Heart left ventricle (tissue), 16 donors: ENCODE measurements around the gene SMPDL3B. TPM values are rescaled to one million over a fixed set of nuclear protein-coding genes. Genes with fewer than 3 reads are reported as not detected.

Source experiments
- ATAC-seq, 4 donors: fragments of 200-7000 bp; cut with Tn5 transposase; one replicate each; pipeline ENCODE4 v1.9.1; 2020 to 2022; ENCODE audit warnings: moderate library complexity in 4 of 4, mild to moderate bottlenecking in 3 of 4, moderate number of reproducible peaks in 1 of 4
- DNase-seq, 5 donors: peaks; one replicate each; pipeline ENCODE4 v3.0.0-alpha.2; 2020
- H3K27ac ChIP-seq, 12 donors: fragments of 200-600 bp; sonication (generic) in 4 of 12; one replicate each; pipeline versions ENCODE4 v1.5.0 to v1.8.0; 2016 to 2022; ENCODE audit warnings: mild to moderate bottlenecking in 2 of 12
- H3K27me3 ChIP-seq, 9 donors: fragments of 200-600 bp; sonication (generic) in 2 of 9; one replicate each; pipeline versions ENCODE4 v1.5.1 to v1.8.0; 2016 to 2022; ENCODE audit warnings: mild to moderate bottlenecking in 3 of 9
- H3K36me3 ChIP-seq, 9 donors: fragments of 200-600 bp; sonication (generic) in 2 of 9; one replicate each; pipeline versions ENCODE4 v1.5.0 to v1.8.0; 2018 to 2022; ENCODE audit warnings: mild to moderate bottlenecking in 2 of 9
- H3K4me1 ChIP-seq, 12 donors: fragments of 200-600 bp; sonication (generic) in 4 of 12; one replicate each; pipeline versions ENCODE4 v1.5.0 to v1.8.0; 2016 to 2022; ENCODE audit warnings: mild to moderate bottlenecking in 3 of 12
- H3K4me3 ChIP-seq, 12 donors: fragments of 200-600 bp; sonication (generic) in 4 of 12; one replicate each; pipeline versions ENCODE4 v1.5.0 to v1.8.0; 2017 to 2022; ENCODE audit warnings: mild to moderate bottlenecking in 9 of 12, moderate library complexity in 4 of 12
- H3K9me3 ChIP-seq, 12 donors: fragments of 200-600 bp; sonication (generic) in 4 of 12; one replicate each; pipeline versions ENCODE4 v1.5.0 to v1.8.0; 2016 to 2022; ENCODE audit warnings: mild to moderate bottlenecking in 1 of 12
- POLR2A ChIP-seq, 2 donors: fragments of 450-650 bp; IDR thresholded peaks; one replicate each; pipeline ENCODE4 v1.6.1; 2017; ENCODE audit warnings: antibody characterized with exemption in 2 of 2, mild to moderate bottlenecking in 2 of 2, moderate library complexity in 2 of 2
- WGBS, 4 donors: extraction: QIAGEN DNeasy Blood & Tissue Kit in 2 of 4; methylation state at CpG; one replicate each; pipeline versions ENCODE4 v1.1.5 to v1.1.7; 2013 to 2018; 5-methylcytosine and 5-hydroxymethylcytosine counted together
- intact Hi-C, 10 donors: fragments of 100-400 bp; cut with DNase I; formaldehyde crosslinking; loops; one replicate each; pipeline versions ENCODE4 v1.11.1 to v1.14.2; 2022
- polyA plus RNA-seq, 2 donors: library from polyadenylated mRNA; stranded (reverse); fragments of 200-250 nt; gene quantifications; one replicate each; pipeline ENCODE4 v1.2.3, GENCODE V29; 2013
- total RNA-seq, 9 donors: library from RNA; depleted of rRNA in 2 of 9; stranded (reverse); fragments of >200 nt in 2 of 9; fragmentation: NEBNext Ultra II Directional in 3 of 9; extraction: Animal tissue kit (Norgen Biotek cat#: 25700) in 3 of 9; gene quantifications; one replicate each; pipeline versions ENCODE4 v1.1.0 to v1.2.4, GENCODE V29; 2016 to 2023
- TF ChIP-seq, protein P1 (sequence below), 12 donors: fragments of 200-600 bp; sonication (generic) in 4 of 12; IDR thresholded peaks; one replicate each; pipeline versions ENCODE4 v1.5.0 to v1.8.0; 2018 to 2022; ENCODE audit warnings: antibody characterized with exemption in 12 of 12, mild to moderate bottlenecking in 5 of 12
- donor health status: ischemic (EF 13 %, LVEDD 7.1; RV severe dilation, severe dysfunction).
- donor health status: healthy with polysubstance abuse.
- donor health status: DM: no; HTN: yes; CAD: no.
- donor health status: DM: no; HTN: no; CAD: no.
- donor health status: ischemic (EF 25% LVEDD 6.9; RV normal size, moderate dysfunction).
- donor health status: ischemic (EF 25% LVEDD 5.7; RV mildly dilated, moderate dysfunction).
- donor health status: healthy.
- donor health status: DM: yes; HTN: yes; CAD: no.
- donor health status: ischemic (EF 35%, LVEDD 5.7; RV mildly dilated, moderate dysfunction).
- donor health status: nonischemic (EF 11% LVEDD 7.7; RV severe dilation, severe dysfunction).
- donor health status: DM: yes; HTN: yes; CAD: no.
- donor health status: PGD.
- donor health status: ischemic (EF 29% LVEDD 5.4; RV normal size, mild dysfunction).
- donor health status: nonischemic (EF 23%, LVEDD 6.1; RV moderate dilation, normal function).

Gene SMPDL3B
- total and polyA plus RNA-seq, 11 donors = 0.08 to 2.2 TPM; not detected in 9

DNA sequence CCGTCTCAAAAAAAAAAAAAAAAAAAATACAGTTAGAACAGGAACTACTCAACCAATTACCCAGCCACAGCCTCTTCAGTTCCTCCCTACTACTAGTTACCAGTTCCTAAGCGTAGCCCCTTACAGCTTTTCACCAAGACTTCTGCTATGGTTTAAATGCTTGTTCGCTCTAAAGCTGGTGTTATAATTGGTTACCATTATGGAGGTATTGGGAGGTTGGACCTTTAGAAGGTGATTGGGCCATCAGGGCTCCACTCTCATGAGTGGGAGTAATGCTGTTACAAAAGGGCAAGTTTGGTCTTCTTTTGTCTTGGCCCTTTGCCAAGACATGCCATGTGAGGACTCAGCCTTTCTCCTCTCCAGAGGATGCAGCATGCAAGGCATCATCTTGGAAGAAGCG is 3.0 kb upstream of the SMPDL3B start:
- Histone ChIP-seq H3K4me3 (no peak overlapping the region), H3K9me3 (no peaks in the 10 kb centered on the region), H3K27ac (no peak overlapping the region), H3K27me3 (peaks cover 0 to 31% (median 8%) of the 10 kb centered on the region in 9 donors), H3K4me1 (peaks cover 0 to 12% (median 1%) of the 10 kb centered on the region in 12 donors), H3K36me3 (no peaks in the 10 kb centered on the region)
- 81 to 93% (median 84%) methylated on average over 3 to 4 of the region's 4 CpGs for WGBS, 4 donors
- DNase-seq (no peak), ATAC-seq (no peak)
- no peak for TF ChIP-seq POLR2A (IDR thresholded peaks at IDR 0.05)
- TF ChIP-seq, protein P1, sequence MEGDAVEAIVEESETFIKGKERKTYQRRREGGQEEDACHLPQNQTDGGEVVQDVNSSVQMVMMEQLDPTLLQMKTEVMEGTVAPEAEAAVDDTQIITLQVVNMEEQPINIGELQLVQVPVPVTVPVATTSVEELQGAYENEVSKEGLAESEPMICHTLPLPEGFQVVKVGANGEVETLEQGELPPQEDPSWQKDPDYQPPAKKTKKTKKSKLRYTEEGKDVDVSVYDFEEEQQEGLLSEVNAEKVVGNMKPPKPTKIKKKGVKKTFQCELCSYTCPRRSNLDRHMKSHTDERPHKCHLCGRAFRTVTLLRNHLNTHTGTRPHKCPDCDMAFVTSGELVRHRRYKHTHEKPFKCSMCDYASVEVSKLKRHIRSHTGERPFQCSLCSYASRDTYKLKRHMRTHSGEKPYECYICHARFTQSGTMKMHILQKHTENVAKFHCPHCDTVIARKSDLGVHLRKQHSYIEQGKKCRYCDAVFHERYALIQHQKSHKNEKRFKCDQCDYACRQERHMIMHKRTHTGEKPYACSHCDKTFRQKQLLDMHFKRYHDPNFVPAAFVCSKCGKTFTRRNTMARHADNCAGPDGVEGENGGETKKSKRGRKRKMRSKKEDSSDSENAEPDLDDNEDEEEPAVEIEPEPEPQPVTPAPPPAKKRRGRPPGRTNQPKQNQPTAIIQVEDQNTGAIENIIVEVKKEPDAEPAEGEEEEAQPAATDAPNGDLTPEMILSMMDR (IDR thresholded peaks at IDR 0.05) = no peak
- intact Hi-C loops = loop anchor here in 1 of 10 donors (10.0 kb wide), 1 partner anchor 53 kb away; no protein-coding TSS in a partner anchor

DNA sequence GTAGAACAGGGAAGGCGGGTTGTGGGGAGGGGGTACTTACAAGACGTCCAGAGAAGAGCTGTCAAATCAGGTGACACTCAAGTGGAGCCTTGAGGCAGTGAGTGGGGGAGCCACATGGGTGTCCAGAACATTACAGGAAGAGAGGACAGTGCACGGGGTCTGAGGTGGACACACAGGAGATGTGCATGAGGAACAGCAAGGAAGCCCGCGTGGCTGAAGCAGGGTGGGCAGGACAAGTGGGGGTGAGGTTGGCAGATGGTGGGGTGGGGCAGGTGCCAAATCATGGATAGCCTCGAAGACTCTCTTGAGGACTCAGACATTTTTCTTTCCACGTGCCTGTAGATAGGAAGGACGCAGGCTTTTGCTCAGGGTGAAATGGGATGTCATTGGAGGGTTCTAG is 921 bp downstream of the SMPDL3B start:
- no peak overlapping the region for H3K4me3 ChIP-seq
- no peaks in the 10 kb centered on the region for H3K36me3 ChIP-seq
- WGBS, 4 donors = 59 to 76% (median 63%) methylated on average over 8 of the region's 8 CpGs
- no peaks in the 10 kb centered on the region for H3K9me3 ChIP-seq
- no peak overlapping the region for H3K27ac ChIP-seq
- TF ChIP-seq, protein P1 (IDR thresholded peaks at IDR 0.05) = no peak
- no peak for TF ChIP-seq POLR2A (IDR thresholded peaks at IDR 0.05)
- H3K4me1 ChIP-seq = peaks cover 0 to 17% (median 1%) of the 10 kb centered on the region in 12 donors
- DNase-seq (no peak), ATAC-seq (no peak)
- peaks cover 0 to 27% (median 8%) of the 10 kb centered on the region in 9 donors for H3K27me3 ChIP-seq
- intact Hi-C loops = loop anchor here in 1 of 10 donors (10.0 kb wide), 1 partner anchor 49 kb away; no protein-coding TSS in a partner anchor

DNA sequence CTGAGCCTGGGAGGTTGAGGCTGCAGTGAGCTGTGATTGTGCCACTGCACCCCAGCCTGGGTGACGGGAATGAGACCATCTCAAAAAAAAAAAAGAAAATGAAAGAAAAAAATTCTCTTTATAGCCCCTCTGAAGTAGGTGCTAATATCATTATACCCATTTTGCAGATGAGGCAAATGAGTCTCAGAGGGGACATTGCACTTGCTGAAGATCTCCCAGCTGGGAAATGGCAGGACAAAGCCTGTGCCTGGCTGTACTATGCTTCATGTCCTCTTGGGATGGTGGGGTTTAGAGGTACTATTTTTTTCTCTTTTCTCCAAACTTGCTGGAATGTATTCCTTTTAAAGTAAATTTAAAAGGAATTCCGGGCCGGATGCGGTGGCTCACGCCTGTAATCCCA is 1.6 kb downstream of the SMPDL3B start:
- Histone ChIP-seq H3K36me3 (no peaks in the 10 kb centered on the region), H3K4me3 (no peak overlapping the region), H3K9me3 (no peaks in the 10 kb centered on the region), H3K4me1 (peaks cover 0 to 17% (median 1%) of the 10 kb centered on the region in 12 donors), H3K27me3 (peaks cover 0 to 27% (median 8%) of the 10 kb centered on the region in 9 donors), H3K27ac (no peak overlapping the region)
- TF ChIP-seq POLR2A (IDR thresholded peaks at IDR 0.05) = no peak
- TF ChIP-seq, protein P1 (IDR thresholded peaks at IDR 0.05) = no peak
- intact Hi-C loops = loop anchor here in 1 of 10 donors (10.0 kb wide), 1 partner anchor 48 kb away; no protein-coding TSS in a partner anchor
- ATAC-seq (no peak), DNase-seq (no peak)
- 82 to 93% (median 91%) methylated on average over 5 of the region's 5 CpGs for WGBS, 4 donors

DNA sequence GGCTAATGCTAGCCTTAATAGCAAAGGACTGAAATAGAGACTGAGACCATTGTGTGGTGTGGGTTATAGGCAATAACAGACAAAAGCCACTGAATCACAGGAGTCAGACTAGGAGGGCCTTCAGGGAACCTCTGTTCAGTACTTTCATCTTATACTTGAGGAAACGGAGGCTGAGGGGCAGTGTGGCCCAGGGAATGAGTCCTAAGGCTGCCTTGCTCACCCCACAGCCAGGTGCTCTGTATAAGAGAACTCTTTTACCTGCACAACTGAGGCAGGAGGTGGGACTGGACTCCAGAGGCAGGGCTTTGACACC is 2.7 kb downstream of the SMPDL3B start:
- WGBS, 4 donors = 71 to 90% (median 81%) methylated on average over 1 of the region's 1 CpG
- H3K9me3 ChIP-seq = no peaks in the 10 kb centered on the region
- H3K4me1 ChIP-seq = peaks cover 0 to 17% (median 1%) of the 10 kb centered on the region in 12 donors
- no peak overlapping the region for H3K4me3 ChIP-seq
- TF ChIP-seq, protein P1 (IDR thresholded peaks at IDR 0.05) = no peak
- TF ChIP-seq POLR2A (IDR thresholded peaks at IDR 0.05) = no peak
- H3K36me3 ChIP-seq = no peaks in the 10 kb centered on the region
- ATAC-seq (no peak), DNase-seq (no peak)
- peaks cover 0 to 27% (median 8%) of the 10 kb centered on the region in 9 donors for H3K27me3 ChIP-seq
- H3K27ac ChIP-seq = no peak overlapping the region
- intact Hi-C loops = loop anchor here in 1 of 10 donors (10.0 kb wide), 1 partner anchor 47 kb away; no protein-coding TSS in a partner anchor
